HG03039 (cell line): ENCODE measurements around the gene TMEM255B.
"Not testable (repeated sequence)": the region's sequence is repeated elsewhere in the genome, so short reads cannot be mapped to it uniquely, and the experiment has no call there.

ENCODE experiments used
- ATAC-seq: cut with Tn5 transposase; IDR thresholded peaks from one replicate; pipeline ENCODE4 v1.9.1; 2021; ENCODE audit warnings: mild to moderate bottlenecking, moderate library complexity; ENCODE audit not compliant: unreplicated experiment

The TMEM255B gene

DNA sequence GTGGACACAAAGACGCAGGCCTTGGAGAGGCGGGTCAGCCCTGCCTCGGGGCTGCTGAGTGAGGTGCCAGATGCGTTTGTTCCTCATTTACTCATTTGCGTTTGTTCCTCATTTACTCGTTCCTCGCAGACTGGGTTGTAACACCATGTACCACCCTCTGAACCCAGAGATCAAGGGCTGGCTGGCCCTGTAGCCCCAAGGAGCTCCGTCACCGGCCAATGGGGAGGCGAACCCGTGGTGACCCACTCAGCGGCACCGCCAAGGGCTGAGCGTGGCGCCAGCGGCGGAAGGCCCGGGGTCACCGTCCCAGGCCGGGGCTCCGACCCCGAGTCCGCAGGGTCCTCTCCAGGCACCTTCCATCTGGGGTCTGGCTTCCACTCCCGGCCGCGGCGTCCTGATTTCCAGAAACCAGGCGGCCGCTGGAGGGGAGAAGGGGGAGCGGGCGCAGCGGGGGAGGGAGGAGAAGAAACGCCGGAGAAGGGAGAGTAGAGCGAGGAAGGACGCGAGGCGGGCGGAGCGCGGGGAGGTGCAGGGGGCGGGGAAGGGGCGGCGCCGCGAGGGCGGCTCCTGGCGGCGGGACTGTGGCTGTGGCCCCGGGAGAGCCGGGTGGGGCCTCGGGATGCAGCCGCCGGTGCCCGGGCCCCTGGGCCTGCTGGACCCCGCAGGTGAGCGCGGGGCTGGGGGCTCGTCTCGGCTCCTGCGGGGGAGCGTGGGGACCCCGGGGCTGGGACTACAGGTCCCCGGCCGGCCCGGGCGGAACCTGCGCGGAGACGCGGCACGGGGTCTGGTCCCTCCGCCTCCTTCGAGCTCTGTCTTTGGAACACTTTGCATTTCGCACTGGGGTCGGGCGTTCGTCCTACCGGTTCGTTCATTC lies at the start of gene TMEM255B:
TSS of gene TMEM255B (plus strand) at position 576 of the 874 bp plus-strand sequence. CDS start at position 620, 44 bp downstream.
- peak; percentile 80 for ATAC-seq

- no peak for ATAC-seq
Observed at GRCh38 chr13:113722921-113723320, 36.1 kb upstream of the TMEM255B start.

DNA sequence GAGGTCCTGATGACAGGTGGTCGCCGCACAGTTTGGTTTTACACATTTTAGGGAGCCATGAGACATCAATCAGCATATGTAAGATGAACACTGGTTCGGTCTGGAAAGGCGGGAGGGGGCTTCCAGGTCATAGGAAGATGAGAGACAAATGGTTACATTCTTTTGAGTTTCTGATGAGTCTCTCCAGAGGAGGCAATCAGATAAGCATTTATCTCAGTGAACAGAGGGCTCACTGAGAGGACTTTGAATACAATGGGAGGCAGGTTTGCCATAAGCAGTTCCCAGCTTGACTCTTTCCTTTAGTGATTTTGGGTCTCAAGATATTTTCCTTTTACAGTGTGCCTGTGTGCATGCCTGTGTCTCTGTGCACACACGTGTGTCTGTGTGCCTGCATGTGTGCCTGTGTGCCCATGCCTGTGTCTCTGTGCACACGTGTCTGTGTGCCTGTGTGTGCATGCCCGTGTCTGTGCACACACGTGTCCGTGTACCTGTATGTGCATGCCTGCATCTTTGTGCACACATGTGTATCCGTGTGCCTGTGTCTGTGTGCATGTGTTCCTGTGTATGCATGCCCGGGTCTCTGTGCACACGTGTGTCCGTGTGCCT lies 35.5 kb upstream of the TMEM255B start:
- ATAC-seq: no peak

DNA sequence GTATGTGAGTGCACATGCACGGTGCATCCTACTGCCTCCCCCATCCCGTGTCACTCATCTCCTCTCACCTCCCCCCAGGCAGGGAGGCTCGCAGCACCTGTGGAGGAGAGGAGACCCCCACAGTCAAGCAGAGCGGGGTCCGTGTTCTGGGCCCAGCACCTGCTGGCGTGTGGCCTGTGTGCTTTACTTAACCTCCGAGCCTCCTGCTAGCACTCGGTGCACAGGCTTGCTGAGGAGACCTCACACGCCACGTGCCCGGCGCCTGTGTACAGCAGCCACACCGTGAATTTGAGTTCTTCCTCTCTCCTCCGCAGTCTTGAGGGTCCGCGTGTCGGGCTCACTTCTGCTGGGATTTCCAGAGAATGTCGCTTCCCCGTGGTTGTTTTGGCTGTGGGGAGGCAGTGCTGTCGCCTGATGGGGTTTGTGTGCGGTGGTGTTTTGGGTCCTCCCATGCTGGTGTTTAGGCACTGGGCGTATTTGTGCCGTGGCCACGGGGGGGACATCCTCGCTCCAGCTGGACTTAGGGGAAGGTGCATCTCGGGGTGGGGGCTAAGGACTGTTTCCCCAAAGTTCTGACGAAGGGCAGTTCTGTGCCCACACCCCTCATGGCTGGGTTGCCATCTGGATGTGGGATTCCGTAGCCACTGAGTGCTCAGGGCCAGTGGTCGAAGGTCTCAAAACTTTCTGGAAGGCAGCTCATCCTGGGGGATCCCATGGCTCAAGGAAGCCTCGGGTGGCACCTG lies 34.8 kb upstream of the TMEM255B start:
- ATAC-seq: no peak

GRCh38 chr13:113724780-113725315 lies 34.2 kb upstream of the TMEM255B start:
- peak; percentile 79 for ATAC-seq

DNA sequence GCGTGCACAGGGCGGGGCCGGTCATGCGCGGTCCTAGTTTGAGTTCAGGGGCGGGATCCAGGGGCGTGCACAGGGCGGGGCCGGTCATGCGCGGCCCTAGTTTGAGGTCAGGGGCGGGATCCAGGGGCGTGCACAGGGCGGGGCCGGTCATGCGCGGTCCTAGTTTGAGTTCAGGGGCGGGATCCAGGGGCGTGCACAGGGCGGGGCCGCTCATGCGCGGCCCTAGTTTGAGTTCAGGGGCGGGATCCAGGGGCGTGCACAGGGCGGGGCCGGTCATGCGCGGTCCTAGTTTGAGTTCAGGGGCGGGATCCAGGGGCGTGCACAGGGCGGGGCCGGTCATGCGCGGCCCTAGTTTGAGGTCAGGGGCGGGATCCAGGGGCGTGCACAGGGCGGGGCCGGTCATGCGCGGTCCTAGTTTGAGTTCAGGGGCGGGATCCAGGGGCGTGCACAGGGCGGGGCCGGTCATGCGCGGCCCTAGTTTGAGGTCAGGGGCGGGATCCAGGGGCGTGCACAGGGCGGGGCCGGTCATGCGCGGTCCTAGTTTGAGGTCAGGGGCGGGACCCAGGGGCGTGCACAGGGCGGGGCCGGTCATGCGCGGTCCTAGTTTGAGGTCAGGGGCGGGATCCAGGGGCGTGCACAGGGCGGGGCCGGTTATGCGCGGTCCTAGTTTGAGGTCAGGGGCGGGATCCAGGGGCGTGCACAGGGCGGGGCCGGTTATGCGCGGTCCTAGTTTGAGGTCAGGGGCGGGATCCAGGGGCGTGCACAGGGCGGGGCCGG lies 33.5 kb upstream of the TMEM255B start:
- not testable (repeated sequence) for ATAC-seq

DNA sequence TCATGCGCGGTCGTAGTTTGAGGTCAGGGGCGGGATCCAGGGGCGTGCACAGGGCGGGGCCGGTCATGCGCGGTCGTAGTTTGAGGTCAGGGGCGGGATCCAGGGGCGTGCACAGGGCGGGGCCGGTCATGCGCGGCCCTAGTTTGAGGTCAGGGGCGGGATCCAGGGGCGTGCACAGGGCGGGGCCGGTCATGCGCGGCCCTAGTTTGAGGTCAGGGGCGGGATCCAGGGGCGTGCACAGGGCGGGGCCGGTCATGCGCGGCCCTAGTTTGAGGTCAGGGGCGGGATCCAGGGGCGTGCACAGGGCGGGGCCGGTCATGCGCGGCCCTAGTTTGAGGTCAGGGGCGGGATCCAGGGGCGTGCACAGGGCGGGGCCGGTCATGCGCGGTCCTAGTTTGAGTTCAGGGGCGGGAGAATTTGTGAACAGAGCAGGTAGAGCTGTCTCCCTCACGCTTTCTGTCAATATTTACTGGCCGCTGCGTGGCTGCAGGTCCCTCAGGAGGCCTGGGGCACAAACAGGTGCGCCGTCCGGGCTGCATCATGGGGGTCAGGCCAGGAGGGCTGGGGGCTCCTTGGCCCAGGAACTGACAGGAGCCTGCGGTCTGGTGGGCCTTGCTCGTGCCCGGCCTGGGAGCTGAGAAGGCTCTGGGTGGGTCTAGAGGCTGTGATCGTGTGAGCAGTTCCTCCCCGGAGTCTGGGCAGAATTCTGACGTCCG lies 32.8 kb upstream of the TMEM255B start:
- not testable (repeated sequence) for ATAC-seq

GRCh38 chr13:113726961-113727411 lies 32.0 kb upstream of the TMEM255B start:
- ATAC-seq: no peak

GRCh38 chr13:113728571-113729054 lies 30.4 kb upstream of the TMEM255B start:
- no peak for ATAC-seq

DNA sequence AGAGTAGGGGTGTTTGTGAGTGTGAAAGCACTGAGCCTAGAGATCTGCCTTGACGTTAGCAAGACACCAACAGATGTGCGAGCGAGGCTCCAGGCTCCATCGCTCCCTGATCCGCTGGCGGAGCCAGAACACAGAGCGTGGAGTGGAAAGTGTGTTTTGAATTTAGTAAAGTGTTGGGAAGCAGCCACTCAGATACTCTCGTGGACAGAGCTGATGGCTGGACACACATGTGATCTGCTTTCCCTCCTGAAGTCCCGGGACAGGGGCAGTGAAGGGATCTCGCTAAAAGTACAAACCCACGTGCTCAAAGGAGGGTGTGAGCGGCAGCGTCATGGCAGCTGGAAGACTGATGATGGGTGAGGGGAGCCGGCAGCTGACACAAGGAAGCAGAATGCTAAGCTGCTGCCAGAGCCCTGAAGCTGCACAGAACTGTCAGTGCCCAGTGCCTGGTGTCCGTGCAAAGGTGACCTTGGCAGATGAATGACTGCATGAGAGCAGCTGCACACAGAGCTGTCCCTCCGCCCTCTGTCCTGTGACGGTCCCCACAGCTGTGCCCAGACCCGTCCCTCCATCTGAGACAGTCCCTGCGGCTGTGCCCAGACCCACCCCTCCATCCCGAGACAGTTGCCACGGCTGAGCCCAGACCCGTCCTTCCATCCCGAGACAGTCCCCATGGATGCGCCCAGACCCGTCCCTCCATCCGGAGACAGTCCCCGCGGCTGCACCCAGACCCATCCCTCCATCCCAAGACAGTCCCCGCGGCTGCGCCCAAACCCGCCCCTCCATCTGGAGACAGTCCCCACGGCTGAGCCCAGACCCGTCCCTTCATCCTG lies 29.6 kb upstream of the TMEM255B start:
- no peak for ATAC-seq

DNA sequence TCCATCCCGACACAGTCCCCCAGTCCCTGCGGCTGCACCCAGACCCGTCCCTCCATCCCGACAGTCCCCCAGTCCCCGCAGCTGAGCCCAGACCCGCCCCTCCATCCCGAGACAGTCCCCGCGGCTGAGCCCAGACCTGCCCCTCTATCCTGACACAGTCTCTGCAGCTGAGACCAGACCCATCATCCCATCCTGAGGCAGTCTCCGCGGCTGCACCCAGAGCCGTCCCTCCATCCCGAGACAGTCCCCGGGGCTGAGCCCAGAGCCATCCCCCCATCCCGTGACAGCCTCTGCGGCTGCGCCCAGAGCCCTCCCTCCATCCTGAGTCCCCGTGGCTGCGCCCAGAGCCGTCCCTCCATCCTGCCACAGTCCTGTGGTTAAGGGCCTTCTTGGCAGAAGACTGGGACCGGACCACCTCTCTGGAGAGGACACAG lies 28.8 kb upstream of the TMEM255B start:
- no peak for ATAC-seq

DNA sequence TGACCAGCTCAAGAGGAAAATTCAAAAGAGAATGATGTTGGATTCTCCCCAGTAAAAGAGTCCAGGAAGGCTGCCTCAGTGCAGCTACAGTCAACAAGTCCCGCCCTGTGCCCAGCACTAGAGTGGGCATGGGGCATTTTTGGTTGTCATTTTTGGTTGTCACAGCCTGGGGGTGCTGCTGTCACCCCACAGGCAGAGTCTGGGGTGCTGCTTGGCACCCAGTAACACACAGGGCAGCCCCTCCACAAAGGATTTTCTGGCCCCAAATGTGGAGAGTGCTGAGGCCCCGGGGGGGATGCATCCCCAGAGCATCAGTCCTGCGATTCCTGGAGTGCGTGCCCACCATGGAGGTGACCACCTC lies 28.2 kb upstream of the TMEM255B start:
- ATAC-seq: no peak

GRCh38 chr13:113731192-113732175 lies 27.5 kb upstream of the TMEM255B start:
- no peak for ATAC-seq

DNA sequence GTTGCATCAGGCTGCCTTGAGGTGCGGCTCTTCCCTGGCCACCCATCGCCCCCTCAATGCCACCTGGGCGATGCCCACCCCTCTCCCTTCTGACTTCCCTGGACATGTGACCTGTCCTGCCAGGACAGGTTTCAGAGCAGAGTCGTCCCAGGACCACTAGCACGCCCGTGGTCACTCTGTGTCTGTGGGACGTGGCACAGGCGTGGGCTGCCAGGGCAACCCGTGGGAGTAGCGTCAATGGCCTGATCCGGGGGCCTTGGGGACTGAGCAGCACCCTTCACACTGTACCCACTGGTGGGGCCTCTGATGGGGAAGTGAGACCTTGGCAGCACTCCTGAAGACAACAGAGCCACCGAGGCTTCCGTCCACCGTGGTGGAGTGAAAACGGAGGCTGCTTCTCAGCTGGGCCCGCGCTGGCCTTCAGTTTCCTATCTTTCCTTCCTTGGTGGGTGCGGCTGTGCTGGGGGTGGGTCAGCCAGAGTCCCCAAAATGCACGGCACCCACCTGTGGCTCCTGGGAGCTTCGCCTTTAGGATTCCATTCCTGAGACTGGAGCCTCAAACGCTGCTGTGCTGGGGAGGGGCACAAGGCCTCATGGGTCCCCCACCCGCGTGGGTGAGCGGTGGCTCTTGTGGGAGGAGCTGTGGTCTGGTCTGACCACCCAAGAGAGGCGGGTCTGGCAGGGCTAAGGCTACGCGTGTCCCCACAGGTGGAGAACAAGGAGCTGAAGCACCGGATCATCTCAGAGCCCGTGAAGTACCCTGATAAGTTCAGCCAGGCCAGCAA lies 26.7 kb upstream of the TMEM255B start:
- ATAC-seq: no peak

DNA sequence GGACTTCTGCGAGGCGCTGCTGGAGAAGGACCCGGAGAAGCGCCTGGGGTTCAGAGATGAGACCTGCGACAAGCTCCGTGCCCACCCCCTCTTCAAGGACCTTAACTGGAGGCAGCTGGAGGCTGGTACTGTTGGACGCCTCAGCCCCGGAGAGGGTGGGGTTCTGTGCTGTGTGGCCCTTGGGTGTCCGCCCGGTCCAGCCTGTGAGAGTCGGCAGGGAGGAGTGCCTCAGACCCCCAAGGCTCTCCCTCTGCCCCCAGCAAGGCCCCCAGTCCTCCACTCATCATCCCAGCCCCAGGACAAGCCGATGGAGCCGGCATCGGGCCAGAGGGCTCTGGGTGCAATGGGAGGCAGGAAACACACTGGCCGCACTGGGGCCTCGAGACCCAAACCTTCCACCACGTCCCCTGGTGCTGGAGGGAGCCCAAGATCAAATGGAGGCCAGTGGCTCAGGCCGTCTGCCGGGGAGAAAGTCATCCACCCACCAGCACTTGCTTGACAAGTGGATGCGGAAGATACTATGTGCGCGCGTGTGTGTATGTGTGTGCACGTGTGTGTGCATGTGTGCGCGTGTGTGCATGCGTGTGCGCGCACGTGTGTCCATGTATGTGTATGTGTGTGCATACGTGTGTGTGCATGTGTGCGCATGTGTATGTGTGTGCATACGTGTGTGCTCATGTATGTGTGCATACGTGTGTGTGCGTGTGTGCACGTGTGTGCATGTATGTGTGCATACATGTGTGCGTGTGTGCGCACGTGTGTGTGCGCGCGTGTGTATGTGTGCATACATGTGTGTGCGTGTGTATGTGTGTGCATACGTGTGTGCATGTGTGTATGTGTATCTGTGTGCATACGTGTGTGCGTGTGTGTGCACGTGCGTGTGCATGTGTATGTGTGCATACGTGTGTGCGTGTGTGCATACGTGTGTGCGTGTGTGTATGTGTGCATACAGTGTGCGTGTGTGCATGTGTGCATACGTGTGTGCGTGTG lies 25.8 kb upstream of the TMEM255B start:
- no peak for ATAC-seq
